GM23248 (cell line): ENCODE results near the gene OXSR1.

Experiments used
- EZH2 ChIP-seq: fragments of 200-600 bp; sonication (generic); IDR thresholded peaks from 2 replicates; pipeline ENCODE4 v1.6.1; 2018; ENCODE audit warnings: antibody characterized with exemption, mild to moderate bottlenecking; ENCODE audit not compliant: insufficient read depth, poor library complexity, severe bottlenecking
- EZH2phosphoT487 ChIP-seq: fragments of 200-600 bp; sonication (generic); IDR thresholded peaks from 2 replicates; pipeline ENCODE4 v1.6.1; 2018; ENCODE audit warnings: antibody characterized with exemption, moderate library complexity, mild to moderate bottlenecking, low read depth; ENCODE audit not compliant: insufficient read depth

- no peak for TF ChIP-seq EZH2
- no peak for TF ChIP-seq EZH2phosphoT487
Measured at GRCh38 chr3:38207254-38208003, 42.1 kb downstream of the OXSR1 start.
